K562 (cell line): ENCODE results near the gene GRK4. TPM values are rescaled to one million over a fixed set of nuclear protein-coding genes. Genes with fewer than 3 reads are reported as not detected.
A peak's percentile ranks its signal among the peaks of the same experiment; 100 is the strongest.

ENCODE experiments used
- CBX8 ChIP-seq: fragments of 200-600 bp; sonication (generic); IDR thresholded peaks from 2 replicates; pipeline ENCODE4 v1.6.1; 2012; ENCODE audit warnings: borderline replicate concordance, mixed run types, low read depth, mild to moderate bottlenecking, moderate library complexity, mixed read lengths, low read length, control low read depth, inconsistent platforms; ENCODE audit not compliant: poor library complexity, severe bottlenecking; ENCODE audit errors: extremely low read depth
- E2F6 ChIP-seq, 2 experiments: IDR thresholded peaks; 2 replicates each; pipeline ENCODE4 v1.6.1; 2011; ENCODE audit warnings: borderline replicate concordance in 1 of 2, control low read depth in 1 of 2, low read depth in 1 of 2, low read length in 1 of 2, mild to moderate bottlenecking in 1 of 2, mixed read lengths in 1 of 2, moderate library complexity in 1 of 2; ENCODE audit not compliant: insufficient read depth in 1 of 2, insufficient read length in 1 of 2, poor library complexity in 1 of 2, severe bottlenecking in 1 of 2; ENCODE audit errors: extremely low read depth in 1 of 2
- ETS1 ChIP-seq: conservative IDR thresholded peaks from 2 replicates; pipeline ENCODE4 v1.6.1; 2011; ENCODE audit warnings: low read depth, mild to moderate bottlenecking, low read length; ENCODE audit not compliant: control insufficient read depth
- HNRNPH1 ChIP-seq: fragments of 200-400 bp; formaldehyde crosslinking; optimal IDR thresholded peaks from 2 replicates; pipeline ENCODE3; 2017; ENCODE audit warnings: low read depth, mild to moderate bottlenecking, low read length, moderate library complexity
- PHF8 ChIP-seq: fragments of 200-600 bp; sonication (generic); IDR thresholded peaks from 2 replicates; pipeline ENCODE4 v1.6.1; 2012; ENCODE audit warnings: mixed run types, mild to moderate bottlenecking, inconsistent platforms, low read length, moderate library complexity, borderline replicate concordance
- PHTF2 ChIP-seq: fragments of 250-450 bp; sonication (Bioruptor Pico); IDR thresholded peaks from 2 replicates; pipeline ENCODE4 v1.5.0; 2021; ENCODE audit warnings: mild to moderate bottlenecking
- ZNF277 ChIP-seq: fragments of 250-450 bp; sonication (Bioruptor Pico); IDR thresholded peaks from 2 replicates; pipeline ENCODE4 v1.8.0; 2022; ENCODE audit warnings: inconsistent platforms, mild to moderate bottlenecking, moderate library complexity, borderline replicate concordance
- ZNF780A ChIP-seq: fragments of 250-450 bp; sonication (Bioruptor Pico); IDR thresholded peaks from 2 replicates; pipeline ENCODE4 v1.5.0; 2021; ENCODE audit warnings: mild to moderate bottlenecking
- polyA plus RNA-seq, 8 experiments: library from polyadenylated mRNA; depleted of rRNA in 4 of 8; stranded (reverse) in 5 of 8; unstranded in 3 of 8; fragments of >200 nt; fragmentation: Nextera tagmentation in 2 of 8; fragmentation: Illumina TruSeq in 1 of 8; extraction: Ambion mirVana in 2 of 8; extraction: Trizol in 1 of 8; gene quantifications; 2 replicates each; pipeline versions ENCODE4 v1.2.1 to v1.2.3, GENCODE V29; 2011 to 2014; ENCODE audit warnings: inconsistent platforms in 1 of 8, missing spikeins in 1 of 8
- total RNA-seq, 7 experiments: library from RNA; depleted of rRNA in 6 of 7; stranded (reverse); fragments of >200 nt in 6 of 7; fragmentation: Illumina TruSeq in 2 of 7; extraction: Trizol in 2 of 7; gene quantifications; 2 replicates each; pipeline versions ENCODE4 v1.2.1 to v1.2.3, GENCODE V29; 2011 to 2021; ENCODE audit warnings: low replicate concordance in 1 of 7

GRK4 gene
- total and polyA plus RNA-seq, 9 of the 15 experiments (the other 6 are each of a cell fraction or from before 2014, with no cell fraction given) = 1.1 to 4.8 (median 2.6) TPM

- TF ChIP-seq CBX8 (peak; percentile 32), PHF8 (no peak), ZNF277 (no peak), HNRNPH1 (no peak), PHTF2 (no peak), ZNF780A (CRISPR knock-in tag) (no peak), E2F6 (IDR thresholded peaks at IDR 0.05; ENCODE audit: borderline replicate concordance in 1 of 2, extremely low read depth in 1 of 2, insufficient read depth in 1 of 2, insufficient read length in 1 of 2, low read depth in 1 of 2, low read length in 1 of 2, poor library complexity in 1 of 2, severe bottlenecking in 1 of 2) (peak in 1 of 2 experiments; percentile 50), ETS1 (no peak)
These were observed 63.2 kb downstream of the GRK4 start (continued) for GRCh38 chr4:3026540-3026939.
